Sciatic nerve (tissue), 2 donors: ENCODE measurements around the gene PIK3R6. TPM values are rescaled to one million over a fixed set of nuclear protein-coding genes. Genes with fewer than 3 reads are reported as not detected.
A peak's percentile ranks its signal among the peaks of the same experiment; 100 is the strongest.
"Not testable (repeated sequence)": the region's sequence is repeated elsewhere in the genome, so short reads cannot be mapped to it uniquely, and the experiment has no call there.

Experiments used
- ATAC-seq: fragments of 200-7000 bp; cut with Tn5 transposase; one replicate; pipeline ENCODE4 v1.9.1; 2020; ENCODE audit warnings: mild to moderate bottlenecking, moderate library complexity
- DNase-seq: peaks from one replicate; pipeline ENCODE4 v3.0.0-alpha.2; 2020; ENCODE audit warnings: low spot score
- intact Hi-C: fragments of 100-400 bp; cut with DNase I; formaldehyde crosslinking; loops from one replicate; pipeline ENCODE4 v1.14.2; 2022
- total RNA-seq: library from RNA; stranded (reverse); fragmentation: NEBNext Ultra II Directional; extraction: Animal tissue kit (Norgen Biotek cat#: 25700); gene quantifications from one replicate; pipeline ENCODE4 v1.2.1, GENCODE V29; 2021
- donor health status: DM: no; HTN: no; CAD: no.
- donor health status: DM: no; HTN: no; CAD: no.

The PIK3R6 gene
- total RNA-seq, 1 donor from 2014 or later, result 2.1 TPM

- intact Hi-C loops, result no loop called here
- DNase-seq, result no peak
- ATAC-seq, result no peak
These were observed 29.5 kb upstream of the PIK3R6 start for GRCh38 chr17:8896641-8897635.

GRCh38 chr17:8896087-8896486, 28.6 kb upstream of the PIK3R6 start:
- DNase-seq, result no peak
- intact Hi-C loops, result no loop called here
- no peak for ATAC-seq

GRCh38 chr17:8894673-8895578, 27.5 kb upstream of the PIK3R6 start:
- peak; percentile 90 for ATAC-seq
- DNase-seq, result peak; percentile 73
- intact Hi-C loops, result no loop called here

GRCh38 chr17:8894202-8894671, 26.8 kb upstream of the PIK3R6 start:
- ATAC-seq, result peak; percentile 29
- peak; percentile 51 for DNase-seq
- intact Hi-C loops, result no loop called here

- peak; percentile 54 for DNase-seq
- ATAC-seq, result no peak
- intact Hi-C loops, result no loop called here
These were observed 26.2 kb upstream of the PIK3R6 start for GRCh38 chr17:8893621-8894201.

- no peak for ATAC-seq
- intact Hi-C loops, result no loop called here
- no peak for DNase-seq
These were observed 25.6 kb upstream of the PIK3R6 start for GRCh38 chr17:8893059-8893458.

GRCh38 chr17:8892338-8892690, 24.8 kb upstream of the PIK3R6 start:
- intact Hi-C loops, result no loop called here
- DNase-seq (no peak), ATAC-seq (no peak)

- ATAC-seq (no peak), DNase-seq (no peak)
- intact Hi-C loops, result no loop called here
These were observed 23.2 kb upstream of the PIK3R6 start for GRCh38 chr17:8890671-8891070.

GRCh38 chr17:8889458-8890210, 22.2 kb upstream of the PIK3R6 start:
- intact Hi-C loops, result no loop called here
- DNase-seq (no peak), ATAC-seq (no peak)

GRCh38 chr17:8888704-8889302, 21.3 kb upstream of the PIK3R6 start:
- ATAC-seq (no peak), DNase-seq (no peak)
- intact Hi-C loops, result no loop called here

- intact Hi-C loops, result no loop called here
- ATAC-seq (peak; percentile 58), DNase-seq (no peak)
These were observed 20.6 kb upstream of the PIK3R6 start for GRCh38 chr17:8887834-8888703.

- DNase-seq (no peak), ATAC-seq (no peak)
- intact Hi-C loops, result no loop called here
These were observed 19.8 kb upstream of the PIK3R6 start for GRCh38 chr17:8887301-8887700.

GRCh38 chr17:8885967-8886684, 18.7 kb upstream of the PIK3R6 start:
- intact Hi-C loops, result no loop called here
- DNase-seq (peak; percentile 57), ATAC-seq (no peak)

GRCh38 chr17:8885163-8885966, 17.9 kb upstream of the PIK3R6 start:
- ATAC-seq, intact Hi-C loops: not testable (repeated sequence)
- peak; percentile 55 for DNase-seq

GRCh38 chr17:8884336-8884990, 17.0 kb upstream of the PIK3R6 start:
- intact Hi-C loops, result no loop called here
- ATAC-seq (no peak), DNase-seq (no peak)
